Bronchial epithelial cell (primary cell): ENCODE measurements around the gene PKNOX2. TPM values are rescaled to one million over a fixed set of nuclear protein-coding genes. Genes with fewer than 3 reads are reported as not detected.

Experiments
- DNase-seq: peaks from one replicate; pipeline ENCODE4 v3.0.0-alpha.2; 2010; ENCODE audit warnings: low read depth
- FAIRE-seq: peaks from 2 replicates; lab custom pipeline; 2011; peaks lifted over from hg19 to GRCh38; lab: Jason Lieb, UNC
- H3K27me3 ChIP-seq: 2 replicates; pipeline ENCODE4 v1.5.1; 2011; ENCODE audit warnings: low read length; ENCODE audit not compliant: control insufficient read depth, insufficient read depth
- H3K36me3 ChIP-seq: 2 replicates; pipeline ENCODE4 v1.5.1; 2011; ENCODE audit warnings: low read length; ENCODE audit not compliant: control insufficient read depth, insufficient read depth
- H3K4me3 ChIP-seq: 2 replicates; pipeline ENCODE4 v1.5.1; 2011; ENCODE audit warnings: mild to moderate bottlenecking, low read depth, low read length, control low read depth
- total RNA-seq: library from RNA; depleted of rRNA; stranded (reverse); fragments of >200 nt; gene quantifications from 2 replicates; pipeline ENCODE4 v1.2.1, GENCODE V29; 2014
- TF ChIP-seq, protein P1 (sequence below): IDR thresholded peaks from 2 replicates; pipeline ENCODE4 v1.5.1; 2011; ENCODE audit warnings: mild to moderate bottlenecking, moderate library complexity, low read length, control low read depth, inconsistent platforms; ENCODE audit not compliant: insufficient read depth, severe bottlenecking

PKNOX2 gene
- total RNA-seq, 1 donor from 2014 or later, result not detected

DNA sequence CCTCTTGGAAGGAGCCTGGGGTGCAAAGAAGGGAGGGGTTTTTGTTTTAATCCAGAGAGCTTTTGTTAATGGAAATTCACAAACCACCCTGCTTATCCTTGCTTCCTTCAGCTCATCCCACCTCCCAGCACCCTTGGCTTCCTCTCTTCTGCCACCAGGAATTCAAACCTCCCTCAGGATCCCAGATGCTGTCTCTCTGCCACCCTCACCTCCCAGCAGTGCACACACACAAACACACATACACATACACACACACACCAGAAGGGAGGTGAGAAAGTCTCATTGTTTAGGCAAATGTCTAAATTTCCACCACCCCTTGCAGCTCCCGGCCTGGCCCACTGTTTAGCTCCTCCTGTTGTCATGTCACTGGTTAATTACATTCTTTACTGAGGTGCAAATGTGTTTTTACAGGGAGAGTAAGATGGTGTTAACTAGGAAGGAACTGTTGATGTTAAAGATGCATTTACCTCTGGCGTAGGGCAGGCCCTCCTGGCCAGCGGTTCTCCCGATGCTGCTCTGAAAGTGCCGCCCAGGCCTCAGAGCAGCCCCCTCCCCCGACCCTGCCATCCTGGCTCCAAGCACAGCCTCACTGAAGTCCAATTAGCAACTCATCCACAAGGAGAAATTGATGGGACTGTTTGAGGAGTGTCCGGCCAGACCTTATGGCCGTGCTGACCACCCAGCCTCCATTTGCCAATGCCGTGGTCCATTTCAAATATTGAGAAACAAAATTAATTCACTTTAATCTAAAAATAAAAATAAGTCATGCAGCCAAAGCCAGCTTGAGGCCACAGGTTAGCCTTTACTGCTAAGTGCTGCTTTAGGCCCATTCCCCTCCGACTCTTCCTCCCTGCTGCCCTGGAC lies 166.1 kb downstream of the PKNOX2 start:
- no peaks in the 10 kb centered on the region for H3K36me3 ChIP-seq
- DNase-seq (no peak), FAIRE-seq (no peak)
- peaks cover 4% of the 10 kb centered on the region for H3K27me3 ChIP-seq
- H3K4me3 ChIP-seq, result no peak overlapping the region
- TF ChIP-seq, protein P1, sequence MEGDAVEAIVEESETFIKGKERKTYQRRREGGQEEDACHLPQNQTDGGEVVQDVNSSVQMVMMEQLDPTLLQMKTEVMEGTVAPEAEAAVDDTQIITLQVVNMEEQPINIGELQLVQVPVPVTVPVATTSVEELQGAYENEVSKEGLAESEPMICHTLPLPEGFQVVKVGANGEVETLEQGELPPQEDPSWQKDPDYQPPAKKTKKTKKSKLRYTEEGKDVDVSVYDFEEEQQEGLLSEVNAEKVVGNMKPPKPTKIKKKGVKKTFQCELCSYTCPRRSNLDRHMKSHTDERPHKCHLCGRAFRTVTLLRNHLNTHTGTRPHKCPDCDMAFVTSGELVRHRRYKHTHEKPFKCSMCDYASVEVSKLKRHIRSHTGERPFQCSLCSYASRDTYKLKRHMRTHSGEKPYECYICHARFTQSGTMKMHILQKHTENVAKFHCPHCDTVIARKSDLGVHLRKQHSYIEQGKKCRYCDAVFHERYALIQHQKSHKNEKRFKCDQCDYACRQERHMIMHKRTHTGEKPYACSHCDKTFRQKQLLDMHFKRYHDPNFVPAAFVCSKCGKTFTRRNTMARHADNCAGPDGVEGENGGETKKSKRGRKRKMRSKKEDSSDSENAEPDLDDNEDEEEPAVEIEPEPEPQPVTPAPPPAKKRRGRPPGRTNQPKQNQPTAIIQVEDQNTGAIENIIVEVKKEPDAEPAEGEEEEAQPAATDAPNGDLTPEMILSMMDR, result no peak

DNA sequence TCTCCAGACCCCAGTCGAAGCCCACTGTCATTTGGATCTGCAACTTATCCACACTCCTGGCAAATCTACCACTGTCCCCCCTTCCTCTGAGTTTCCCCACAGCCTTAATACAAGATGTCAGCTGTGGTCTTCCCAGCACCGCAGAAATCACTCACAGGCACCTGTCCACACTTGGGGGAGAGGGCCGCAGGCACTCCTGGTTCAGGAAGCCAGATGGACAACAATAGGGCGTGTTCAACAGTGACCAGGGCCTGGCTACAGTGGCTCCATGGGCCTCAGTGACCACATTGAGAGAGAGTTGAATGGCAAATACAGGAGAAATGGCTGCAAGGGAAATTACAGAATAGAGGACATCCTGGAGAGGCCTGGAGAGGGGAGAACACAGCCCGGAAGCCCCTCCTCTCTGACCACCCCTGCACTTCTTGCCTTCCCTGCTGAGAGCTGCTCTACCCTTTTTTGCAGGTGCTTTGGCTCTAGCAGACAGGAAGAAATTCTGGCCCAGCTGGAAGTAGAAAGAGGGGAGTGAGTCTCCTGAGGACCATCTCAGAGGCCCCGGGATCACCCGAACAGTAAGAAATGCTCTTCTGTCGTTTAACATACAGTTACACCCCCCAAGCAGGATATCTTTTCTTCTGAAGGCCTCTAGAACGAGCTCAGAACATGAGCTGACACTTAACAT lies 166.9 kb downstream of the PKNOX2 start:
- FAIRE-seq, result no peak
- Histone ChIP-seq H3K36me3 (no peaks in the 10 kb centered on the region), H3K27me3 (peaks cover 4% of the 10 kb centered on the region), H3K4me3 (no peak overlapping the region)
- no peak for DNase-seq
- TF ChIP-seq, protein P1, result no peak

GRCh38 chr11:125332821-125333220 lies 168.3 kb downstream of the PKNOX2 start:
- FAIRE-seq (peak; percentile 64), DNase-seq (no peak)
- H3K4me3 ChIP-seq, result no peak overlapping the region
- no peaks in the 10 kb centered on the region for H3K36me3 ChIP-seq
- H3K27me3 ChIP-seq, result peaks cover 4% of the 10 kb centered on the region
- TF ChIP-seq, protein P1, result no peak

DNA sequence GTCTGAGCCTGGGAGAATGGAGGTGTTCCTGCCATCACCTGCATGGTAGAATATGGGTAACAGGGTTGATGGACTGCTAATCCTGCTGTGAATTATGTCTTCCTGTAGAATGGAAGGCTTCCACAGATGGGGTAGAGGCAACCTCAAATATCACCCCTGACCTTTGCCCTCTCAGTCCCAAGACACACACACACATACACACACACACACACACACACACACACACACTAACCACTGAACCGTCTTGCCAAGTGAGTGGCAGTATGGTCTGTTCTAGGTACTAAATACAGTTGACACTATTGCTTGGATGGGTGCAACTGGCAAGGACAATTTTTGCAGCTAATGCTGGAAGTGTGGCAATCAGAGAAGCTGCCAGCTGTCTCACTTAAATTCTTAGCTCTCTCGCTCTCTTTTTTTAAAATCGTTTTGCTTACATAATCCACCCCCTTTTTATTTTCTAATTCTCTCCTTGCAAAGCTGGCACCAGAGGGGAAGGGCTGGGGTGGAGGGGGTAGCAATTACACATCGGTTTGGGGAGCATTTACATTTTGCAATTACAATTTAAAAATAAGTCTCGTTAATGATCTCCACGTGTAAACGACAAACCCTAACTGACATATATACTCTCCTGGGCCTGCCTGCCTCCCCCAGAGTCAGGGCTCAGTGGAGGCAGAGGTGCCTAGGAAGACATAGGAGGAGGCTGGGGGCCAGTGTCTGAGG lies 169.0 kb downstream of the PKNOX2 start:
- FAIRE-seq, result no peak
- no peak for DNase-seq
- TF ChIP-seq, protein P1, result no peak
- Histone ChIP-seq H3K36me3 (no peaks in the 10 kb centered on the region), H3K4me3 (no peak overlapping the region), H3K27me3 (peaks cover 5% of the 10 kb centered on the region)

GRCh38 chr11:125335106-125335505 lies 170.6 kb downstream of the PKNOX2 start:
- Histone ChIP-seq H3K27me3 (peaks cover 3% of the 10 kb centered on the region), H3K4me3 (no peak overlapping the region), H3K36me3 (no peaks in the 10 kb centered on the region)
- DNase-seq (no peak), FAIRE-seq (no peak)
- TF ChIP-seq, protein P1, result no peak
